Measurements from ENCODE around the gene MR1. TPM values are rescaled to one million over a fixed set of nuclear protein-coding genes. Genes with fewer than 3 reads are reported as not detected.
A peak's percentile ranks its signal among the peaks of the same experiment; 100 is the strongest.

The MR1 gene
- total and polyA plus RNA-seq, 9 of the 15 experiments (the other 6 are each of a cell fraction or from before 2014, with no cell fraction given): 9.7 to 21.7 (median 15.6) TPM

DNA sequence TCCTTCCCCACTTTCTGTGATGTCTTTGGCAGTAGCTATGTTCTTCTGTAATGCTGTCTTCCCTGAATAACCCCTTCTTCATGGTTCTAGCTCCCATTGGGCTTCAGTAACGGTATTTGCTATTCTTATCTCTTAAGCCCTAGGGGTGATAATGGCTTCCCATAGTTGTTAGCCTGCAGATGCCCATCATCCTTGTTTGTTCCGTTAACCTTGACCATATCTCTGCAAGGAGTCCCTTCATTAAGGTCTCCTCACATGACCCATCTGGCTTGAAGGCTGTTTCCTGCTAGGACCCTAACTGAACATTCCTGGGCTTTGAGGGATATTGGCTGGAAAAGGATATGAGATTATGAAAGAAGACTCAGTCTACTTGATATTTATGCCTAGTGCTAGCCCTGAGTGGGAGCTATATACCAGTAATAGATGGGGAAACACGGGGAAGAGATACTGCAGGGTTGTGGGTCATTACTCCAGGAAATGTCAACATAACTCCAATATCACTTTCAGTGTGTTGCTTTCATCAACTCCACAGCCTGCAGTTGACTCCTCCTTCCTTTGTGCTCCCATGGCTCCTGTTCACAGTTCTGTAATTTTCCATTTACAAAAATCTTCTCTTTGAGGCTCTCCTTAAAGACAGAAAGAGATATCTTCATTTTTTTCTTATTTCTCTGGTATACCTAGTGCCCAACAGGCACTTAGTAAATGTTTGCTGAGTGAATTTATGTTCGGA, 2.5 kb downstream of the MR1 start (continued):
- TF ChIP-seq FOXJ3 (CRISPR knock-in tag; IDR thresholded peaks at IDR 0.05) (no peak), SMARCA4 (IDR thresholded peaks at IDR 0.05) (peak; percentile 69), EP300 (IDR thresholded peaks at IDR 0.05; ENCODE audit: low read length) (peak; percentile 68), ZNF584 (CRISPR knock-in tag; IDR thresholded peaks at IDR 0.05; ENCODE audit: low read depth) (peak; percentile 31; the same call in 1 of the 2 replicates), ZNF239 (CRISPR knock-in tag; IDR thresholded peaks at IDR 0.05) (peak; percentile 58), DPF2 (IDR thresholded peaks at IDR 0.05) (peak; percentile 74), SMARCC2 (IDR thresholded peaks at IDR 0.05; ENCODE audit: low read depth) (no peak), STAT5B (CRISPR knock-in tag; IDR thresholded peaks at IDR 0.05) (no peak), HLTF (IDR thresholded peaks at IDR 0.05) (0 out of 2 replicates have a peak, but pooled peaks have one; percentile 3), RB1 (IDR thresholded peaks at IDR 0.05; ENCODE audit: low read depth) (no peak), ZNF197 (CRISPR knock-in tag; IDR thresholded peaks at IDR 0.05; ENCODE audit: low read depth) (no peak)
- TF ChIP-seq, protein P1, sequence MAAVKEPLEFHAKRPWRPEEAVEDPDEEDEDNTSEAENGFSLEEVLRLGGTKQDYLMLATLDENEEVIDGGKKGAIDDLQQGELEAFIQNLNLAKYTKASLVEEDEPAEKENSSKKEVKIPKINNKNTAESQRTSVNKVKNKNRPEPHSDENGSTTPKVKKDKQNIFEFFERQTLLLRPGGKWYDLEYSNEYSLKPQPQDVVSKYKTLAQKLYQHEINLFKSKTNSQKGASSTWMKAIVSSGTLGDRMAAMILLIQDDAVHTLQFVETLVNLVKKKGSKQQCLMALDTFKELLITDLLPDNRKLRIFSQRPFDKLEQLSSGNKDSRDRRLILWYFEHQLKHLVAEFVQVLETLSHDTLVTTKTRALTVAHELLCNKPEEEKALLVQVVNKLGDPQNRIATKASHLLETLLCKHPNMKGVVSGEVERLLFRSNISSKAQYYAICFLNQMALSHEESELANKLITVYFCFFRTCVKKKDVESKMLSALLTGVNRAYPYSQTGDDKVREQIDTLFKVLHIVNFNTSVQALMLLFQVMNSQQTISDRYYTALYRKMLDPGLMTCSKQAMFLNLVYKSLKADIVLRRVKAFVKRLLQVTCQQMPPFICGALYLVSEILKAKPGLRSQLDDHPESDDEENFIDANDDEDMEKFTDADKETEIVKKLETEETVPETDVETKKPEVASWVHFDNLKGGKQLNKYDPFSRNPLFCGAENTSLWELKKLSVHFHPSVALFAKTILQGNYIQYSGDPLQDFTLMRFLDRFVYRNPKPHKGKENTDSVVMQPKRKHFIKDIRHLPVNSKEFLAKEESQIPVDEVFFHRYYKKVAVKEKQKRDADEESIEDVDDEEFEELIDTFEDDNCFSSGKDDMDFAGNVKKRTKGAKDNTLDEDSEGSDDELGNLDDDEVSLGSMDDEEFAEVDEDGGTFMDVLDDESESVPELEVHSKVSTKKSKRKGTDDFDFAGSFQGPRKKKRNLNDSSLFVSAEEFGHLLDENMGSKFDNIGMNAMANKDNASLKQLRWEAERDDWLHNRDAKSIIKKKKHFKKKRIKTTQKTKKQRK (IDR thresholded peaks at IDR 0.05; ENCODE audit: borderline replicate concordance, low read depth, low read length): no peak
- TF ChIP-seq, protein P2, sequence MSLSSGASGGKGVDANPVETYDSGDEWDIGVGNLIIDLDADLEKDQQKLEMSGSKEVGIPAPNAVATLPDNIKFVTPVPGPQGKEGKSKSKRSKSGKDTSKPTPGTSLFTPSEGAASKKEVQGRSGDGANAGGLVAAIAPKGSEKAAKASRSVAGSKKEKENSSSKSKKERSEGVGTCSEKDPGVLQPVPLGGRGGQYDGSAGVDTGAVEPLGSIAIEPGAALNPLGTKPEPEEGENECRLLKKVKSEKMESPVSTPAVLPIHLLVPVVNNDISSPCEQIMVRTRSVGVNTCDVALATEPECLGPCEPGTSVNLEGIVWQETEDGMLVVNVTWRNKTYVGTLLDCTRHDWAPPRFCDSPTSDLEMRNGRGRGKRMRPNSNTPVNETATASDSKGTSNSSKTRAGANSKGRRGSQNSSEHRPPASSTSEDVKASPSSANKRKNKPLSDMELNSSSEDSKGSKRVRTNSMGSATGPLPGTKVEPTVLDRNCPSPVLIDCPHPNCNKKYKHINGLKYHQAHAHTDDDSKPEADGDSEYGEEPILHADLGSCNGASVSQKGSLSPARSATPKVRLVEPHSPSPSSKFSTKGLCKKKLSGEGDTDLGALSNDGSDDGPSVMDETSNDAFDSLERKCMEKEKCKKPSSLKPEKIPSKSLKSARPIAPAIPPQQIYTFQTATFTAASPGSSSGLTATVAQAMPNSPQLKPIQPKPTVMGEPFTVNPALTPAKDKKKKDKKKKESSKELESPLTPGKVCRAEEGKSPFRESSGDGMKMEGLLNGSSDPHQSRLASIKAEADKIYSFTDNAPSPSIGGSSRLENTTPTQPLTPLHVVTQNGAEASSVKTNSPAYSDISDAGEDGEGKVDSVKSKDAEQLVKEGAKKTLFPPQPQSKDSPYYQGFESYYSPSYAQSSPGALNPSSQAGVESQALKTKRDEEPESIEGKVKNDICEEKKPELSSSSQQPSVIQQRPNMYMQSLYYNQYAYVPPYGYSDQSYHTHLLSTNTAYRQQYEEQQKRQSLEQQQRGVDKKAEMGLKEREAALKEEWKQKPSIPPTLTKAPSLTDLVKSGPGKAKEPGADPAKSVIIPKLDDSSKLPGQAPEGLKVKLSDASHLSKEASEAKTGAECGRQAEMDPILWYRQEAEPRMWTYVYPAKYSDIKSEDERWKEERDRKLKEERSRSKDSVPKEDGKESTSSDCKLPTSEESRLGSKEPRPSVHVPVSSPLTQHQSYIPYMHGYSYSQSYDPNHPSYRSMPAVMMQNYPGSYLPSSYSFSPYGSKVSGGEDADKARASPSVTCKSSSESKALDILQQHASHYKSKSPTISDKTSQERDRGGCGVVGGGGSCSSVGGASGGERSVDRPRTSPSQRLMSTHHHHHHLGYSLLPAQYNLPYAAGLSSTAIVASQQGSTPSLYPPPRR (CRISPR knock-in tag; IDR thresholded peaks at IDR 0.05; ENCODE audit: borderline replicate concordance): no peak
- TF ChIP-seq, protein P3, sequence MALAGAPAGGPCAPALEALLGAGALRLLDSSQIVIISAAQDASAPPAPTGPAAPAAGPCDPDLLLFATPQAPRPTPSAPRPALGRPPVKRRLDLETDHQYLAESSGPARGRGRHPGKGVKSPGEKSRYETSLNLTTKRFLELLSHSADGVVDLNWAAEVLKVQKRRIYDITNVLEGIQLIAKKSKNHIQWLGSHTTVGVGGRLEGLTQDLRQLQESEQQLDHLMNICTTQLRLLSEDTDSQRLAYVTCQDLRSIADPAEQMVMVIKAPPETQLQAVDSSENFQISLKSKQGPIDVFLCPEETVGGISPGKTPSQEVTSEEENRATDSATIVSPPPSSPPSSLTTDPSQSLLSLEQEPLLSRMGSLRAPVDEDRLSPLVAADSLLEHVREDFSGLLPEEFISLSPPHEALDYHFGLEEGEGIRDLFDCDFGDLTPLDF (CRISPR knock-in tag; IDR thresholded peaks at IDR 0.05): no peak
- TF ChIP-seq, protein P4, sequence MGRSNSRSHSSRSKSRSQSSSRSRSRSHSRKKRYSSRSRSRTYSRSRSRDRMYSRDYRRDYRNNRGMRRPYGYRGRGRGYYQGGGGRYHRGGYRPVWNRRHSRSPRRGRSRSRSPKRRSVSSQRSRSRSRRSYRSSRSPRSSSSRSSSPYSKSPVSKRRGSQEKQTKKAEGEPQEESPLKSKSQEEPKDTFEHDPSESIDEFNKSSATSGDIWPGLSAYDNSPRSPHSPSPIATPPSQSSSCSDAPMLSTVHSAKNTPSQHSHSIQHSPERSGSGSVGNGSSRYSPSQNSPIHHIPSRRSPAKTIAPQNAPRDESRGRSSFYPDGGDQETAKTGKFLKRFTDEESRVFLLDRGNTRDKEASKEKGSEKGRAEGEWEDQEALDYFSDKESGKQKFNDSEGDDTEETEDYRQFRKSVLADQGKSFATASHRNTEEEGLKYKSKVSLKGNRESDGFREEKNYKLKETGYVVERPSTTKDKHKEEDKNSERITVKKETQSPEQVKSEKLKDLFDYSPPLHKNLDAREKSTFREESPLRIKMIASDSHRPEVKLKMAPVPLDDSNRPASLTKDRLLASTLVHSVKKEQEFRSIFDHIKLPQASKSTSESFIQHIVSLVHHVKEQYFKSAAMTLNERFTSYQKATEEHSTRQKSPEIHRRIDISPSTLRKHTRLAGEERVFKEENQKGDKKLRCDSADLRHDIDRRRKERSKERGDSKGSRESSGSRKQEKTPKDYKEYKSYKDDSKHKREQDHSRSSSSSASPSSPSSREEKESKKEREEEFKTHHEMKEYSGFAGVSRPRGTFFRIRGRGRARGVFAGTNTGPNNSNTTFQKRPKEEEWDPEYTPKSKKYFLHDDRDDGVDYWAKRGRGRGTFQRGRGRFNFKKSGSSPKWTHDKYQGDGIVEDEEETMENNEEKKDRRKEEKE (IDR thresholded peaks at IDR 0.05; ENCODE audit: borderline replicate concordance in 1 of 2, control insufficient read depth in 1 of 2, low read depth in 2 of 2, low read length in 1 of 2): no peak
